ENCODE measurements around the gene CAMK2N1. TPM values are rescaled to one million over a fixed set of nuclear protein-coding genes. Genes with fewer than 3 reads are reported as not detected.

The CAMK2N1 gene
- total RNA-seq, 2 donors from 2014 or later = 10.2 to 16.2 TPM

- H3K27ac Mint-ChIP-seq = peak overlapping the region; percentile 19
- peaks cover 53% of the 10 kb centered on the region for H3K4me1 Mint-ChIP-seq
- Histone ChIP-seq H3K27ac (ENCODE audit: low read depth, low read length) (no peak overlapping the region), H3K27me3 (ENCODE audit: control insufficient read depth, insufficient read depth, low read length, poor library complexity, severe bottlenecking) (peaks cover 40% of the 10 kb centered on the region), H3K9me3 (ENCODE audit: control insufficient read depth, low read length) (no peaks in the 10 kb centered on the region), H3K4me1 (ENCODE audit: control insufficient read depth, insufficient read depth, low read length) (peaks cover 12% of the 10 kb centered on the region), H3K36me3 (ENCODE audit: control insufficient read depth, insufficient read depth, low read length) (no peaks in the 10 kb centered on the region), H3K4me3 (ENCODE audit: low read length) (no peak overlapping the region), H3K9ac (ENCODE audit: extremely low read depth, low read length, poor library complexity, severe bottlenecking) (no peak overlapping the region)
- 79 to 89% methylated on average over 7 to 10 of the region's 10 CpGs for WGBS, 2 experiments (ENCODE audit: insufficient coverage in 1 of 2, insufficient read length in 1 of 2)
- no peaks in the 10 kb centered on the region for H3K36me3 Mint-ChIP-seq (ENCODE audit: low read depth)
- TF ChIP-seq CTCF (conservative IDR thresholded peaks at IDR 0.05) = no peak
- no peak for DNase-seq
- H3K4me3 Mint-ChIP-seq = no peak overlapping the region
- no peaks in the 10 kb centered on the region for H3K9me3 Mint-ChIP-seq
- peaks cover 84% of the 10 kb centered on the region for H3K27me3 Mint-ChIP-seq (ENCODE audit: insufficient read depth)
Observed at GRCh38 chr1:20481643-20482498, 4.1 kb downstream of the CAMK2N1 start.

- peaks cover 57% of the 10 kb centered on the region for H3K4me1 Mint-ChIP-seq
- peak overlapping the region; percentile 52 for H3K27ac Mint-ChIP-seq
- no peaks in the 10 kb centered on the region for H3K9me3 Mint-ChIP-seq
- Histone ChIP-seq H3K27ac (ENCODE audit: low read depth, low read length) (no peak overlapping the region), H3K36me3 (ENCODE audit: control insufficient read depth, insufficient read depth, low read length) (no peaks in the 10 kb centered on the region), H3K9me3 (ENCODE audit: control insufficient read depth, low read length) (no peaks in the 10 kb centered on the region), H3K4me1 (ENCODE audit: control insufficient read depth, insufficient read depth, low read length) (peaks cover 16% of the 10 kb centered on the region), H3K27me3 (ENCODE audit: control insufficient read depth, insufficient read depth, low read length, poor library complexity, severe bottlenecking) (peaks cover 32% of the 10 kb centered on the region), H3K4me3 (ENCODE audit: low read length) (no peak overlapping the region), H3K9ac (ENCODE audit: extremely low read depth, low read length, poor library complexity, severe bottlenecking) (no peak overlapping the region)
- no peak overlapping the region for H3K4me3 Mint-ChIP-seq
- DNase-seq = no peak
- no peak for TF ChIP-seq CTCF (conservative IDR thresholded peaks at IDR 0.05)
- H3K27me3 Mint-ChIP-seq (ENCODE audit: insufficient read depth) = peaks cover 84% of the 10 kb centered on the region
- H3K36me3 Mint-ChIP-seq (ENCODE audit: low read depth) = no peaks in the 10 kb centered on the region
- WGBS, 2 experiments (ENCODE audit: insufficient coverage in 1 of 2, insufficient read length in 1 of 2) = 79 to 82% methylated on average over 5 to 7 of the region's 7 CpGs
Observed at GRCh38 chr1:20480951-20481617, 4.9 kb downstream of the CAMK2N1 start.

GRCh38 chr1:20480243-20480944 is 5.6 kb downstream of the CAMK2N1 start:
- Mint-ChIP-seq H3K4me3 (no peak overlapping the region), H3K27ac (peak overlapping the region; percentile 52), H3K27me3 (ENCODE audit: insufficient read depth) (peaks cover 86% of the 10 kb centered on the region), H3K9me3 (no peaks in the 10 kb centered on the region), H3K36me3 (ENCODE audit: low read depth) (no peaks in the 10 kb centered on the region), H3K4me1 (peaks cover 57% of the 10 kb centered on the region)
- Histone ChIP-seq H3K9me3 (ENCODE audit: control insufficient read depth, low read length) (no peaks in the 10 kb centered on the region), H3K36me3 (ENCODE audit: control insufficient read depth, insufficient read depth, low read length) (no peaks in the 10 kb centered on the region), H3K27ac (ENCODE audit: low read depth, low read length) (no peak overlapping the region), H3K27me3 (ENCODE audit: control insufficient read depth, insufficient read depth, low read length, poor library complexity, severe bottlenecking) (peaks cover 28% of the 10 kb centered on the region), H3K9ac (ENCODE audit: extremely low read depth, low read length, poor library complexity, severe bottlenecking) (no peak overlapping the region), H3K4me3 (ENCODE audit: low read length) (no peak overlapping the region), H3K4me1 (ENCODE audit: control insufficient read depth, insufficient read depth, low read length) (peaks cover 16% of the 10 kb centered on the region)
- DNase-seq = no peak
- TF ChIP-seq CTCF (conservative IDR thresholded peaks at IDR 0.05) = no peak
- 81 to 95% methylated on average over 6 to 10 of the region's 10 CpGs for WGBS, 2 experiments (ENCODE audit: insufficient coverage in 1 of 2, insufficient read length in 1 of 2)

Data from endodermal cell (in vitro differentiated cells).